K562 (cell line): ENCODE measurements around the gene COL5A1. TPM values are rescaled to one million over a fixed set of nuclear protein-coding genes. Genes with fewer than 3 reads are reported as not detected.

ENCODE experiments used
- ATAC-seq: fragments of 200-7000 bp; cut with Tn5 transposase; 3 replicates; pipeline ENCODE4 v1.9.1; 2020; ENCODE audit warnings: moderate library complexity
- BruUV-seq: library from RNA; stranded (reverse); fragments of 400-500 nt; replicated peaks from 2 replicates; lab custom pipeline; 2021; lab: Mats Ljungman, UMichigan
- CTCF ChIA-PET: fragments of 300-600 bp; formaldehyde crosslinking; extraction: SDS; loops from one replicate; lab custom pipeline; 2021; ENCODE audit warnings: low intra/inter-chr PET ratio; lab: Yijun Ruan, JAX
- POLR2A ChIA-PET: fragments of 300-600, 350-650 bp; sonication (Branson Sonifier 250); formaldehyde crosslinking; extraction: SDS; loops from one replicate; lab custom pipeline; 2021; ENCODE audit warnings: antibody characterized with exemption, inconsistent platforms; lab: Yijun Ruan, JAX
- DNase-seq, 4 experiments: peaks; one replicate each; pipeline versions ENCODE4 v3.0.0 to v3.0.0-alpha.2; 2011 to 2018; ENCODE audit warnings: low spot score in 3 of 4, mixed read lengths in 3 of 4; ENCODE audit errors: extremely low read depth in 1 of 4
- FAIRE-seq: peaks from 2 replicates; lab custom pipeline; 2011; peaks lifted over from hg19 to GRCh38; lab: Jason Lieb, UNC
- H2AFZ ChIP-seq: 2 replicates; pipeline ENCODE4 v1.6.0; 2011; ENCODE audit warnings: low read depth, low read length, control low read depth, inconsistent platforms
- H3K27ac ChIP-seq: fragments of 200-600 bp; 3 replicates; pipeline ENCODE4 v1.8.0; 2011; ENCODE audit warnings: low read depth, mild to moderate bottlenecking, control low read depth, inconsistent platforms, low read length, moderate library complexity, mixed read lengths; ENCODE audit errors: extremely low read depth
- H3K27me3 ChIP-seq, 2 experiments: fragments of 300-600 bp in 1 of 2; 2 replicates in 1 of 2; 3 replicates in 1 of 2; pipeline versions ENCODE4 v1.6.0 to v1.8.0; 2011; ENCODE audit warnings: inconsistent platforms in 2 of 2, low read length in 2 of 2, mild to moderate bottlenecking in 1 of 2, mixed read lengths in 1 of 2, moderate library complexity in 1 of 2; ENCODE audit not compliant: control insufficient read depth in 2 of 2, insufficient read depth in 2 of 2
- H3K36me3 ChIP-seq: fragments of 300-600 bp; 3 replicates; pipeline ENCODE4 v1.8.0; 2011; ENCODE audit warnings: mild to moderate bottlenecking, low read length, inconsistent platforms; ENCODE audit not compliant: control insufficient read depth, insufficient read depth
- H3K4me1 ChIP-seq, 2 experiments: fragments of 200-600 bp in 1 of 2; replicated peaks in 1 of 2; 2 replicates in 1 of 2; 3 replicates in 1 of 2; pipeline versions ENCODE4 v1.5.1 to v1.8.0; 2011; ENCODE audit warnings: inconsistent platforms in 2 of 2, low read length in 2 of 2, mild to moderate bottlenecking in 1 of 2, mixed read lengths in 1 of 2, moderate library complexity in 1 of 2; ENCODE audit not compliant: control insufficient read depth in 2 of 2, insufficient read depth in 2 of 2
- H3K4me2 ChIP-seq: 2 replicates; pipeline ENCODE4 v1.6.1; 2011; ENCODE audit warnings: low read length, control low read depth, inconsistent platforms, mixed read lengths; ENCODE audit not compliant: insufficient read depth
- H3K4me3 ChIP-seq: fragments of 200-600 bp; sonication (generic), shearing (Covaris generic); 2 replicates; pipeline ENCODE4 v1.5.1; 2016; ENCODE audit warnings: control low read depth, inconsistent platforms
- H3K79me2 ChIP-seq: fragments of 200-600 bp; 3 replicates; pipeline ENCODE4 v1.8.0; 2011; ENCODE audit warnings: low read length, inconsistent platforms; ENCODE audit not compliant: control insufficient read depth, insufficient read depth
- H3K9ac ChIP-seq, 2 experiments: 2 replicates each; pipeline versions ENCODE4 v1.6.0 to v1.6.1; 2011; ENCODE audit warnings: low read depth in 2 of 2, low read length in 2 of 2, control low read depth in 1 of 2, inconsistent platforms in 1 of 2, mild to moderate bottlenecking in 1 of 2, mixed read lengths in 1 of 2; ENCODE audit not compliant: insufficient read depth in 1 of 2
- H3K9me1 ChIP-seq: one replicate; pipeline ENCODE4 v1.6.0; 2011; ENCODE audit warnings: inconsistent platforms, mild to moderate bottlenecking, low read length, moderate library complexity; ENCODE audit not compliant: control insufficient read depth, insufficient read depth
- H3K9me3 ChIP-seq: replicated peaks from 2 replicates; pipeline ENCODE4 v1.5.1; 2011; ENCODE audit warnings: low read depth, low read length, inconsistent platforms; ENCODE audit not compliant: control insufficient read depth, insufficient read depth
- H4K20me1 ChIP-seq: replicated peaks from 2 replicates; pipeline ENCODE4 v1.6.1; 2011; ENCODE audit warnings: low read length, inconsistent platforms, mixed read lengths; ENCODE audit not compliant: control insufficient read depth, insufficient read depth
- E2F8 ChIP-seq: fragments of 450-650 bp; IDR thresholded peaks from 2 replicates; pipeline ENCODE4 v1.7.1; 2018; ENCODE audit warnings: mild to moderate bottlenecking, low read depth; ENCODE audit not compliant: partially characterized antibody
- FOSL1 ChIP-seq: fragments of 200-800 bp; sonication (Bioruptor generic); conservative IDR thresholded peaks from 2 replicates; pipeline ENCODE4 v1.6.1; 2016; ENCODE audit warnings: missing genetic modification characterization, missing compliant biosample characterization
- NR3C1 ChIP-seq: sonication (generic); formaldehyde crosslinking; IDR thresholded peaks from 2 replicates; pipeline ENCODE4 v1.8.1; 2022; ENCODE audit warnings: missing genetic modification reagents
- SETDB1 ChIP-seq: IDR thresholded peaks from one replicate; pipeline ENCODE4 v1.6.1; 2012; ENCODE audit warnings: low read length, control low read depth, inconsistent platforms
- STAG1 ChIP-seq: sonication (generic); formaldehyde crosslinking; IDR thresholded peaks from 2 replicates; pipeline ENCODE4 v1.5.0; 2020; ENCODE audit warnings: missing genetic modification reagents, borderline replicate concordance
- TOE1 ChIP-seq, 2 experiments: fragments of 450-650 bp in 1 of 2; sonication (generic) in 1 of 2; formaldehyde crosslinking in 1 of 2; IDR thresholded peaks; 2 replicates each; pipeline versions ENCODE4 v1.7.1 to v1.8.0; 2016 to 2022; ENCODE audit warnings: borderline replicate concordance in 2 of 2, mild to moderate bottlenecking in 2 of 2, antibody characterized with exemption in 1 of 2, inconsistent platforms in 1 of 2, low read depth in 1 of 2, missing genetic modification reagents in 1 of 2, moderate library complexity in 1 of 2
- TSC22D4 ChIP-seq: fragments of 450-650 bp; IDR thresholded peaks from 2 replicates; pipeline ENCODE4 v1.6.1; 2016; ENCODE audit warnings: missing genetic modification characterization, missing biosample characterization, control low read depth
- XRCC5 ChIP-seq: fragments of 200-400 bp; formaldehyde crosslinking; IDR thresholded peaks from 2 replicates; pipeline ENCODE4 v1.6.1; 2017; ENCODE audit warnings: low read depth, mild to moderate bottlenecking, low read length
- ZC3H4 ChIP-seq: sonication (generic); formaldehyde crosslinking; IDR thresholded peaks from 2 replicates; pipeline ENCODE4 v1.9.0; 2021; ENCODE audit warnings: missing genetic modification reagents, borderline replicate concordance
- ZNF124 ChIP-seq: sonication (generic); formaldehyde crosslinking; IDR thresholded peaks from 2 replicates; pipeline ENCODE4 v1.8.1; 2022; ENCODE audit warnings: missing genetic modification reagents
- ZNF197 ChIP-seq: fragments of 200-800 bp; sonication (Bioruptor generic); IDR thresholded peaks from 2 replicates; pipeline ENCODE4 v1.6.1; 2016; ENCODE audit warnings: low read depth, missing genetic modification characterization, missing compliant biosample characterization
- ZNF347 ChIP-seq: fragments of 450-650 bp; formaldehyde crosslinking; IDR thresholded peaks from 2 replicates; pipeline ENCODE4 v1.4.0; 2020; ENCODE audit warnings: low read depth, mild to moderate bottlenecking, moderate library complexity
- WGBS: fragments of 100-300 bp; shearing (Covaris generic); methylation state at CpG from one replicate; pipeline ENCODE4 v1.1.6; 2016; ENCODE audit warnings: low coverage, mixed read lengths; ENCODE audit not compliant: insufficient coverage; ENCODE audit errors: missing lambda C conversion rate; 5-methylcytosine and 5-hydroxymethylcytosine counted together
- in situ Hi-C: fragments of 300-500 bp; cut with MboI; formaldehyde crosslinking; loops from 4 replicates; pipeline ENCODE4 v1.15.0; 2018; ENCODE audit warnings: inconsistent platforms, mixed read lengths
- intact Hi-C: fragments of 100-400 bp; cut with micrococcal nuclease; formaldehyde crosslinking; loops from 2 replicates; pipeline ENCODE4 v1.14.2; 2022
- polyA plus RNA-seq, 8 experiments: library from polyadenylated mRNA; depleted of rRNA in 4 of 8; stranded (reverse) in 5 of 8; unstranded in 3 of 8; fragments of >200 nt; fragmentation: Nextera tagmentation in 2 of 8; fragmentation: Illumina TruSeq in 1 of 8; extraction: Ambion mirVana in 2 of 8; extraction: Trizol in 1 of 8; gene quantifications; 2 replicates each; pipeline versions ENCODE4 v1.2.1 to v1.2.3, GENCODE V29; 2011 to 2014; ENCODE audit warnings: inconsistent platforms in 1 of 8, missing spikeins in 1 of 8
- total RNA-seq, 7 experiments: library from RNA; depleted of rRNA in 6 of 7; stranded (reverse); fragments of >200 nt in 6 of 7; fragmentation: Illumina TruSeq in 2 of 7; extraction: Trizol in 2 of 7; gene quantifications; 2 replicates each; pipeline versions ENCODE4 v1.2.1 to v1.2.3, GENCODE V29; 2011 to 2021; ENCODE audit warnings: low replicate concordance in 1 of 7

The COL5A1 gene
- total and polyA plus RNA-seq, 9 of the 15 experiments (the other 6 are each of a cell fraction or from before 2014, with no cell fraction given), result under 0.01 to 0.13 (median 0.04) TPM; not detected in 6

DNA sequence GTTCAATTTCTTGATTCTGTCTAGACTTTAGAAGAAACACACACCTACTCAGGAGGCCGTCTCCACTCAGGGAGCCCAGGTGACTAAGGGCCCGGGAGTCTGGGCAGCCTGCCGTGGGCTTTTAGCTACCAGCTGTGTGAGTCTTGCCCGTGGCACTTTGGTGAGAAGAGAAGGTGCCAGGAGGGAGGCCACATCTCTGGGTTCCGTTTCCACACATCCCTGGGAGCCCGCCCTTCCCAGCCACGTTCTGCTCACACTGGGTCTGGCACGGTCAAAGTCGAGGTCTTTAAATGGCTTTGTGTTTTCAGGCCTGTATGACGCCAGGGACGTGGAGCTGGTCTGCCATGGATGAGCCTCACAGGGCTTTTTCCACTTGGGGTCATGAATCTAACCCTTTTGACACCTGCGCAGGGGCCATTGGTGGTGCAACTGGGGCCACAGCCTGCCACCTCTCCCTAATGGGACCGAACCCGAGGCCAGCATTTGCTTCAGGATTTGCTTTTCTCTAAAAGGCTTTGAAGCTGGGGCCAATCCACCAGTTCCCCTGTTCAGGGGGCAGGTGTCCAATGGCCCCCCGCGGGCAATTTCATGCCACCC lies 221.8 kb downstream of the COL5A1 start:
- intact Hi-C loops, result no loop called here
- Histone ChIP-seq H3K4me2 (no peak overlapping the region), H4K20me1 (no peaks in the 10 kb centered on the region), H3K27ac (no peak overlapping the region), H2AFZ (no peak overlapping the region), H3K9me3 (no peaks in the 10 kb centered on the region), H3K9ac (no peak overlapping the region), H3K27me3 (peaks cover 0 to 21% of the 10 kb centered on the region in 2 experiments; a peak in 2 of 5 replicates), H3K9me1 (no peaks in the 10 kb centered on the region), H3K4me3 (no peak overlapping the region), H3K4me1 (no peaks in the 10 kb centered on the region), H3K36me3 (no peaks in the 10 kb centered on the region), H3K79me2 (no peaks in the 10 kb centered on the region; the same call in 2 of the 3 replicates)
- ChIA-PET POLR2A (no interaction called here), CTCF (no interaction called here)
- no peak for DNase-seq
- ATAC-seq, result no peak
- in situ Hi-C loops, result no loop called here
- 0% methylated on average over 13 of the region's 16 CpGs for WGBS
- TF ChIP-seq ZNF124 (CRISPR knock-in tag), result no peak
- no peak for TF ChIP-seq NR3C1 (CRISPR knock-in tag)
- TF ChIP-seq ZC3H4 (CRISPR knock-in tag), result no peak
- no peak for TF ChIP-seq STAG1 (CRISPR knock-in tag)
- no peak for TF ChIP-seq SETDB1
- no peak for TF ChIP-seq TOE1 (IDR thresholded peaks at IDR 0.05; ENCODE audit: borderline replicate concordance)
- no peak for TF ChIP-seq TOE1 (CRISPR knock-in tag; IDR thresholded peaks at IDR 0.05; ENCODE audit: borderline replicate concordance, low read depth)
- TF ChIP-seq ZNF347 (CRISPR knock-in tag), result no peak
- TF ChIP-seq E2F8, result no peak
- TF ChIP-seq XRCC5, result no peak
- no peak for TF ChIP-seq TSC22D4 (tag)
- TF ChIP-seq FOSL1, result no peak
- TF ChIP-seq ZNF197 (CRISPR knock-in tag), result no peak
- no peak for FAIRE-seq
- BruUV-seq, result no TSS peak
